Measurements from ENCODE around the gene THSD4.

THSD4 gene

DNA sequence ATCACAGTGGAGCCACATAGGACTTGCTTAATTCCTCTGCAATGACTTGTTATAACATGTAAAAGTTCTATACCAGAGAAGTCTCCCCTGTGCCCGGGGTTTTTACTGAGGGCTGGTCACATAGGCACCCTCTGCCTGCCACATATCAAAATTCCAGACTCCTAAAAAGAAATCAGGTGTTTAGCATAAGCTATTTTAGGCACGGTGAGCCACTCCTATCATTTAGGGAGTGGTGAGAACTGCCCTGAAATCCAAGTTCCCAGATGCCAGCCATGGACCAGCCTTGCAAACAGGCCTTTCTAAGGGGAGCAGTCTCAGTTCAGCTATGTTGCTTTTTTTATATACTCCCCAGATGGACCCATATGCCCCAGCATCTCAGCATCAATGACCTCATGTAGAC lies 130.3 kb downstream of the THSD4 start:
- in situ Hi-C loops (cut with HindIII; ENCODE audit: low sequenced_read_pairs), result no loop called here

- in situ Hi-C loops (cut with HindIII; ENCODE audit: low sequenced_read_pairs), result no loop called here
These were observed 133.1 kb downstream of the THSD4 start for GRCh38 chr15:71248386-71248785.

DNA sequence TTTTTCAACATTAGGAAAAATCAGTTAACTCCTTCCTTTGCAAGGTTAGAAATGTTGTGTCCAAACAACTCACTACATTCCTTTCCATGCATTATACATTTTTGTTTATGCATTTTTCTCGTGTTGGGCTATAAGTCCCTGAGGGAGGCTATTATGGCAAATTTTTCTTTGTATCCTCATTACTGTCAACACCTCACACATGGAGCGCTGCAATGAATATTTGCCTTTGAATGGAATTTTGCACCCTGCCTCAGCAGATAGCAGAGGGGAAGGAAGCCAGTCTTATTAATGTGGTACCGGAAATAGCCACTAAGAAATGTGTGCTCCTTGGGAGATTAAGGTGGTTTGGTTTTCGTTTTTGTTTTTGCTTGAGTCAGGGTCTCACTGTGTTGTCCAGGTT lies 134.7 kb downstream of the THSD4 start:
- in situ Hi-C loops (cut with HindIII; ENCODE audit: low sequenced_read_pairs), result loop anchor here (5.0 kb wide), 1 partner anchor 38 kb away; no protein-coding TSS in a partner anchor

GRCh38 chr15:71250936-71251583 lies 135.8 kb downstream of the THSD4 start:
- in situ Hi-C loops (cut with HindIII; ENCODE audit: low sequenced_read_pairs), result loop anchor here (5.0 kb wide), 1 partner anchor 39 kb away; no protein-coding TSS in a partner anchor

- in situ Hi-C loops (cut with HindIII; ENCODE audit: low sequenced_read_pairs), result loop anchor here (5.0 kb wide), 1 partner anchor 39 kb away; no protein-coding TSS in a partner anchor
These were observed 136.3 kb downstream of the THSD4 start for GRCh38 chr15:71251584-71252043.

DNA sequence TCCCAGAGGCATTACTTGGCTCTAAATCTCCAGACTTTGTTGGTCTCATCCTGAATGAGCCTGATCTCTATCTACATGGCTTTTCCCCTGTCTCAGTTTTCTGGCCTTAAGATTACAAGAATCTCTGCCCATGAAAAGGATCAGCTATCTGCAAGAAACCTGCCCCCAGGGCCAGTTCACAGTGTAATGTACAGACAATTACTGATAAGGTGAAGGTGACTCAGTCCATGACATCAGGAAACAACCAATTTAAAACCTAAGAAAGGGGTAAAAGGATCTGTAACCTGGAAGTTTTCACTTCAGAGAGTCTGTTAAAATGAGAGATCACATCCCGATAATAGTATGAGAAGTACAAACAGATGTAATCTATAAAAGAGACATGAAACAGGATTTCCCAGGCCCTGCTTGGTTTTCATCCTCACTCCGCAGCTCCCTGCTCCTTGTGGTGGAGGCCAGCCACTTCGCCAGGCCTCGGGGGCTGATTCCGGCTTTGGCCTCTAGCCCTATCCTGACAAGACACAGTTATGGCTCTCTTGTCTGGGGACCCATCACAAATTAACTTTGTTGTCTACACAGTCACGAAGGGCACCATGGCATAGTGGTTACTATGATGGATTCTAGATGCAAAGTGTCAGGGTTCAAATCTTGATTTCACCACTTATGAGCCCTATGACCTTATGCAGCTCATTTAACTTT lies 136.9 kb downstream of the THSD4 start:
- in situ Hi-C loops (cut with HindIII; ENCODE audit: low sequenced_read_pairs), result loop anchor here (5.0 kb wide), 1 partner anchor 40 kb away; no protein-coding TSS in a partner anchor

DNA sequence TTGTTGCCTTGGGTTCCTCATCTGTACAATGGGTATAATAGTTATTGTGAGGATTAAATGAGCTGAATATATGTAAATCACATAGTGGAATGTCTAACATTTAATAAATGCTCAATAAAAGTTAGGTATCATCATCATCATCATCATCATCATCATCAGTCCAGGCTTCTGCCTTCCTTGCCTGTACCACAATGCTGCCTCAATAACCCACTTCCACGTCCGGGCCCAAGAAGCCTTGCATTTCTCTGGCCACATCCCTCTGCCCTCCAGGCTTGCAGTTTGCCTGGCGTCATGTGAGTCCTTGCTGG lies 137.4 kb downstream of the THSD4 start:
- in situ Hi-C loops (cut with HindIII; ENCODE audit: low sequenced_read_pairs), result loop anchor here (5.0 kb wide), 1 partner anchor 40 kb away; no protein-coding TSS in a partner anchor

- in situ Hi-C loops (cut with HindIII; ENCODE audit: low sequenced_read_pairs), result loop anchor here (5.0 kb wide), 1 partner anchor 42 kb away; no protein-coding TSS in a partner anchor
These were observed 139.2 kb downstream of the THSD4 start for GRCh38 chr15:71254491-71254890.

GRCh38 chr15:71256934-71257664 lies 141.8 kb downstream of the THSD4 start:
- in situ Hi-C loops (cut with HindIII; ENCODE audit: low sequenced_read_pairs), result no loop called here

GRCh38 chr15:71259866-71260265 lies 144.6 kb downstream of the THSD4 start:
- in situ Hi-C loops (cut with HindIII; ENCODE audit: low sequenced_read_pairs), result loop anchor here (10.0 kb wide), 1 partner anchor 65 kb away; no protein-coding TSS in a partner anchor

DNA sequence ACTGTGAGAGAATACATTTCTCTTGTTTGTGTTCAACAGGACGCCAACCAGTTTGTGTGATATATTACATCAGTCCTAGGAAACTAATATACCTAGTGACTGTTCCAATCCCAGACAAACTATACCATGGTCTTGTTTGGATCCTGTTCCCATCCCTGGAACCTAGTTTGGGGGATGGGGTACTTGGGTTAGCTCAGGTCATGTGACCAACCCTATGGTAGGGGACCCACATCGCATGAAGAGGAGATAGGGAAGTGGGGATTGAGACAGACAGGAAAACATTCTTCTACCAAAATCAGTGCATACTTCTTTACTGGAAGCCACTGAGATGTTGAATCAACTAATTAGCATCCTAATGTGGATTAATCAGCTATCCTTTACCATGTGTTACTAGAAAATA lies 146.1 kb downstream of the THSD4 start:
- in situ Hi-C loops (cut with HindIII; ENCODE audit: low sequenced_read_pairs), result loop anchor here (10.0 kb wide), 1 partner anchor 63 kb away; no protein-coding TSS in a partner anchor

DNA sequence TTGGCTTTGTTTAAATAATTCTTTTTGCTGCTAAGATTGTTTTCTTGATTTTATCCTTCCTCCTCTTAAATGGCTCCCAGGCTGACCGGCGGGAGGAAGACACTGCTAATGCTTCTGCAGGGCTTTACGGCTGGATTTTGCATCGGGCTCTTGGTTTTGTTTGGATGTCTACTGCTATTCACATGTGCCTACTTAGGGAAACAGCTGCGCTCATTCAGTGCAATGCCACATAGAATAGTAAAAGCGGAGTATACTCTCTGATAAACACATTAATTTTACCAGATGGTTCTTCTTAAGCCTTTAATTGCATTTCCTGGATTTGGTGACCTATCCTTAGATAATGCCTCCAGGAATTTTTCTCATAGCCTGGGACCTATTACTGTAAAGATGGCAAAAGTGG lies 146.6 kb downstream of the THSD4 start:
- in situ Hi-C loops (cut with HindIII; ENCODE audit: low sequenced_read_pairs), result loop anchor here (10.0 kb wide), 1 partner anchor 63 kb away; no protein-coding TSS in a partner anchor

- in situ Hi-C loops (cut with HindIII; ENCODE audit: low sequenced_read_pairs), result loop anchor here (10.0 kb wide), 1 partner anchor 62 kb away; no protein-coding TSS in a partner anchor
These were observed 147.3 kb downstream of the THSD4 start for GRCh38 chr15:71262599-71262998.

- in situ Hi-C loops (cut with HindIII; ENCODE audit: low sequenced_read_pairs), result loop anchor here (10.0 kb wide), 1 partner anchor 59 kb away; no protein-coding TSS in a partner anchor
These were observed 150.3 kb downstream of the THSD4 start for GRCh38 chr15:71265606-71266005.

- in situ Hi-C loops (cut with HindIII; ENCODE audit: low sequenced_read_pairs), result no loop called here
These were observed 156.1 kb downstream of the THSD4 start for GRCh38 chr15:71271327-71271726.

DNA sequence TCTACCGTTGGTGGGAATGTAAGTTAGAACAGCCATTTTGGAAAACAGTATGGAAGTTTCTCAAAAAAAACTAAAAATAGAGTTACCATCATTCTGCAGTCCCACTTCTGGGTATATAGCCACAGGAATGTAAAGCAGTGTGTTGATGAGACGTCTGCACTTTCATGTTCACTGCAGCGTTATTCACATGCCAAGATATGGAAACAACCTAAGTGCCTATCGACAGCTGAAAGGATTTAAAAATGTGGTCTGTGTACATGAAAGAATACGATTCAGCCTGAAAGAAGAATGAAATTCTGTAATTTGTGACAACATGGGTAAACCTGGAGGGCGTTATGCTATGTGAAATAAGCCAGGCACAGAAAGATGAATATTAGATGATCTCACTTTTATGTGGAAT lies 157.7 kb downstream of the THSD4 start:
- in situ Hi-C loops (cut with HindIII; ENCODE audit: low sequenced_read_pairs), result no loop called here

DNA sequence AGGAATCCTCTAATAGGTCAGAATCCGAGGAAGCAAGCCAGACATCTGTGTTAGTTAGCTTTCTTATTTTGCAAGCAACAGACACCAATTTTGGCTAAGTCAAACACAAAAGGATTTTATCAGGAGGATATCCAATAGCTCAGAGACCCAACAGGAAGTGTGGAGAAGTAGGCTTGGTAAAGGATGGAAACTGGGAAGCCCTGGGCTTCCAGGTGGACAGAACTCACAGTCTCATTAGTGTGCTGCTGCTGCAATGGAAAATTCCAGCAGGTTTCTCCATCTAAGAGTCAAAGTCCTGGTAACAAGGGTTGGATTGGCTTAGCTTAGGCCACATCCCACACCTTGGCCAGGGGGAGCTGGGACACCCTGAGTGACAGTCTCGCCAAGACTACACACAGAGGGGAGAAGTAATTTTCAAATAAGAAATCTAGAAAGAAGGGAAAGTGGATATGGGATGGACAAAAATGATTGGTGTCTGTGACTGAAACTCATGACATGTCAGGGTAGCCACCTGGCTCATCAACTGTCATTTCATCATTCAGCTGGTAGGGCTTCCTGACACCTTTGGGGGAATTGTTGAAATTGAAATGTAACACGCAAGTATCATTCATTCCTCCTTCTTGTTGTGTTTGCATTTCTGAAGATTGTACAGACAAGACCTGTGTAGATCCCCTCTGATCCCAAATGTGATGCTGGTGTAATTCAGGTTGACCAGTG lies 158.6 kb downstream of the THSD4 start:
- in situ Hi-C loops (cut with HindIII; ENCODE audit: low sequenced_read_pairs), result no loop called here

- in situ Hi-C loops (cut with HindIII; ENCODE audit: low sequenced_read_pairs), result no loop called here
These were observed 159.2 kb downstream of the THSD4 start for GRCh38 chr15:71274448-71274798.

DNA sequence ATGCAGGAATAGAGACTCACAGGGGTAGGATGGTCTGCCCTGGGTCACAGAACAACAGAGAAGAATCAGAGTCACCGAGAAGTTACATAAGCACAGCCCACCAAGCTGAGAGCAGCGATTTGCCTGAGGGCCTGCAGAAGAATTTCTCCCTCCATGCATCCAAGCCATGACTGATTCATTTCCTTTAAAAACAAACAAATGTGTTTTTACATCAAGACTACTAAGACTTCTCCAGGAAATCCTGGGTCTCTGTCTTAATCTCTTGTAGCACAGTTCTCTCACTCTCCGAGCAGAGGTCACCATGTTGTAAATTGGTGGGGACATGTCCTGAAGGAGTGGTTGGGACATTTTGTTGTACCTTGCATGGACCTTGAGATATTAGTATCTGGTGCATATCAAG lies 159.8 kb downstream of the THSD4 start:
- in situ Hi-C loops (cut with HindIII; ENCODE audit: low sequenced_read_pairs), result no loop called here

DNA sequence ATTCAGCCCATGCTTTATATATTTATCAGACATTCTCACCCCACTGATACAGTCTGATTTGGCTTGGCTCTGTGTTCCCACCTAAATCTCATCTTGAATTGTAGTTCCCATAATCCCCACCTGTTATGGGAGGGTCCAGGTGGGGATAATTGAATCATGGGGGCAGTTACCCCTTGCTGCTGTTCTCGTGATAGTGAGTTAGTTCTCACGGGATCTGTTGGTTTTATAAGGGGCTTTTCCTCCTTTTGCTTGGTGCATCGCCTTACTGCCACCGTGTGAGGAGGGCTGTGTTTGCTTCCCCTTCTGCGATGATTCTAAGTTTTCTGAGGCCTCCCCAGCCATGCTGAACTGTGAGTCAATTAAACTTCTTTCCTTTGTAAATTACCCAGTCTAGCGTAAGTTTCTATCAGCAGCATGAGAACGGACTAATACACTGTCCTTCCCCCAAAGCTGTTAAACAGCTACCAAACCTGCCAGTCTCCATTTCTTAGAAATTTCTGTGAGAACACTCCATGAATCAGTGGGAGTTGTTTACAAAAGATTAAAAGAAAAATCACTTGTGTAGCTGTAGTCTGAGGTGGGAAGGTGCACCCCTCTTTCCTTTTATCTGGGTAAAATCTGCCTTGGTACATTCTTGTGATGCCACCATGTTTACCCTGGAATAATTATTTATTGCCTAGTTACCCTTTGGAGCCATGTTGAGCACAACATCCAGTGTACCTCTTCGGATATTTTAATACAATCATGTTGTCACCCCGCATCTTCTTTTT lies 160.5 kb downstream of the THSD4 start:
- in situ Hi-C loops (cut with HindIII; ENCODE audit: low sequenced_read_pairs), result no loop called here

All from endothelial cell of hepatic sinusoid (primary cell).